HG03342 (cell line): Measurements from ENCODE around the gene ANKRD11.

Source experiments
- ATAC-seq: cut with Tn5 transposase; IDR thresholded peaks from one replicate; pipeline ENCODE4 v1.9.1; 2021; ENCODE audit warnings: mild to moderate bottlenecking, moderate library complexity; ENCODE audit not compliant: unreplicated experiment

ANKRD11 gene

DNA sequence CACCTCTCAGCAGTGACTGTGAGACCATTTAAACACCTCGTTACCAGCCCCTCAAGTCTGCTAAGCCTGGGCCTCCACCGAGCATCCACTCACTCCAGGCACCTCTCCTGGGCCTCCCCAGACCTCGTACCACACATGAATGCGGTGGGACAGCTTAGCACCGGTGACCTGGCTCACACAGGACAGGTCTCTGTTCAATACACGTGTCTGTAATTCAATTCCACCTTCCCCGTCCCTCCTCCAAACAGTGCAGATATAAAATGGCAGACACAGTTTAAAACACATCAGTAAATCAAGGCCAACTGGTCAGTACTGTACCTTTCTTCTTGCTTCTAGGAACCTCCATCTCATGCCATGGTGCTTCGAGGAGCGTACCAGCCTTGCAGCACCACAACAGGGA lies 199.0 kb downstream of the ANKRD11 start:
- ATAC-seq: no peak

DNA sequence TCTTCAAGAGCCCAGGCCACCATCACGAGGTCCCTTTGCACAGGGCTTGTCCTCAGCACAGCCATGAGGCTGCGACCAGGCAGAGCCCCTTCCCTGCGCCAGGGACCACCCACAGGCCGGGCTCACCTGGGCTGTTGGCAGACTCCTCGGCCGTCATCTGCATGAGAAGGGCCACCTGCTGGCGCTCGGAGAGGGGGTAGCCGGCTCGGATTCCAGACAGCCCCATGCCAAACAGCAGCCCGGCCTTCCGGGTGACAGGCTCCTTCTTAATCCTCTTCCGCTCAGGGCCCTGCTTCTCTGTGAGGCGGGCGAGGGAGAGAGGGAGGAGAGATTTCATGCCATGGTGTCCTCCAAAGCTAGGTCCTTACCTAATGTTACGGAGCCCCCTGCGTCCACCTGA lies 199.5 kb downstream of the ANKRD11 start:
- no peak for ATAC-seq

- ATAC-seq: no peak
Observed at GRCh38 chr16:89290472-89290871, 199.9 kb downstream of the ANKRD11 start.

- ATAC-seq: peak; percentile 51
Observed at GRCh38 chr16:89289428-89290395, 200.6 kb downstream of the ANKRD11 start.

DNA sequence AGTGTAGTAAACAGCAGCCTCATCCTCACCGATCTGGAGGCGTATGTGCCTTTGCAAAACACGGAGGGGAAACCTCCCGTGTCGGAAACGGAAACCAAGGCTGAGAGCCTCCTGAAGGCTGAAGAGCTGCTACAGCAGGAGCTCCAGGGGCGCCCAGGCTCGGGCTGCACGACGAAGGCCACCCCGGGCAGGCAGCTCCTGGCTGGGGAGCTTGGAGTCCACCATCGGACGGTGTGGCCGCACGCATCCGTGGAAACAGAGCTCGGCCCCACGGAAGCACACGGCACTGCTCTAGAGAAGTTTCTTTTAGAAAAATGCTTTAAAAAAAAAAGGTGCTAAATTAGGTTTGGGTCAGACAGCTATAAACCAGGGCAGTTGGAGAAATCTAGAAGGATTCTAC lies 201.4 kb downstream of the ANKRD11 start:
- no peak for ATAC-seq

DNA sequence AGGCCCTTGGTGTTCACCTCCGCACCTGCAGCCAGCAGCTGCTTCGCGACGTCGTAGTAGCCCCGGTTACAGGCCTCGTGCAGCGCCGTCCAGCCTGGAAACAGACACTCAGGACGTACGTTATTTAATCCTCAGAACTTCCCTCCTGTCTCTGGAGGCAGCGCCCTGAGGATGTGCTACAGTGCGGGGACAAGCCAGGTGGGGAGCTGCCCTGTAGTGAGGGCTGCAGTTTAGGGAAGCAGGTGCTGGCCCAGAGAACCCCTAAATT lies 201.8 kb downstream of the ANKRD11 start:
- ATAC-seq: no peak

DNA sequence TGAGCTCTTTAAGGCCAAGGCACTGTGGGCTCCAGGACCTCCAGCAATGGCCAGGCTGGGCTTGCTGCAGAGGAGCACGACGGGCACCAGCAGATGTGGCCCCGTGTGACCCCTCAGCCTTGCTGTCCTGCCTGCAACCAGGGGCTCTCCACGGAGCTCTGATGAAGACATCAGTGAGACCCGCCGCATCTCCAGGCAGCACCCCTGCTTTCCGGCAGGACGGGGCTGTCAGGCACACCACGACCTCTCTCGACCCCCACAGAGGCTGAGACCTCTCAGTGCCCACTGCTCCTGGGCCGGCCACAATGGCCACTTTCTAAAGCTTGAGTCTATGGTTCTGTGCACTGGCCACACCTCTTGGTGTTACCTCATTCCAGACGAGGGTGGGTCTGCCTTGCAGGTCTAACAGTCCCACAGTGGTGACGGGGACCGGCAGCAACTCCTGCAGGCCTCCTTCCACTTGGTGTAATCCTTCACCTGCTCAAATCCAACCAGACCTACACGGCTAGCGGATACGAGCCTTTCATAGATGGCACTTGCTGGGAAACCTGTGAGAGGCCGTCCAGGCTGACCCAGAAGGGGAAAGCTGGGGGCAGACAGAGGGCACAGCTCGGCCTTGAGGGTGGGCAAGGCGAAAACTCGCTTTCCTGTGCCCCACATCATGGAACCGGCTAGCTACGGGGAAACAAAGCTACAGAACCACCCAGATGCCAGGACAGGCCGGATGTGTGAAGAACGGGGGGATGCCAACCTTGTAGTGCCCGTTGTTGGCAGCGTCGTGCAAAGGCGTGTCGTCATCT lies 202.4 kb downstream of the ANKRD11 start:
- ATAC-seq: no peak

DNA sequence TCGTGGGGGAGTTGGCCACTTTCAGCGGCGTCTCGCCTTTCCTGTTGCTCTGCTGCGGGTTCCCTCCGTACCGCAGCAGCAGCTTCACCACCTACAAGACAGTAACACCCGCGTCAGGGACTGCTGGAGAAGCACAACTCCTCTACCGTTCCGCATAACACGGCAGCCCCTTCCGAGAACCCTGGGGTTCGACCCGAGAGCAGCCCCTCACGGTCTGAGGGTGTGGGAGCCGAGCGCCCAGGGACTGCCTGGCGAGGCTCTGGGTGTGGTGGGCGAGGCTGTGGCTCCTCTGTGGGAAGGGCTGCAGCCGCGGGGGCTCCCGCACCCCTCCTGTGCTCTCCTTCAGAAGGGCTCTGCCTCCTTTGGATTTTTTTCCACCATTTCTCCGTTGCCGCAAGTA lies 204.3 kb downstream of the ANKRD11 start:
- ATAC-seq: no peak

DNA sequence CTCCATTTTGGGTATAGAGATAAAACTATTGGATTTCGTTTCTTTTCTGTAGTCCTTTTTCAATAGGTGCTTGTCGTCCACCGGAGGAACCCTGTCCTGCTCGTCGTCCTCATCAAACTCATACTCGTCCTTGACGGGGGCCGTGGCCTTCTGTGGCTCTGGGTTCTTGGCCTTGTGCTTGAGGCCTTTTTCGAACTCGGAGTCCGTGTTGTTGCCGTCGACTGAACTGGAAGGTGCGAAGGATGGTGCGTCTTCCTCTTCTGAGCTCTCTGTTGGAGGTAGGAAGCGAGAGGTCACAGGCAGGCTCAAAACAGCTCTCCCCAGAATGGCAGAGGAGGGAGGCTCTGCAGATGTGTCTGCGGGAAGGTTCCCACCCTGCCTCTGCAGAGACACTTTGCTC lies 205.0 kb downstream of the ANKRD11 start:
- no peak for ATAC-seq

GRCh38 chr16:89283449-89283848 lies 206.9 kb downstream of the ANKRD11 start:
- no peak for ATAC-seq

GRCh38 chr16:89282523-89282922 lies 207.8 kb downstream of the ANKRD11 start:
- no peak for ATAC-seq

DNA sequence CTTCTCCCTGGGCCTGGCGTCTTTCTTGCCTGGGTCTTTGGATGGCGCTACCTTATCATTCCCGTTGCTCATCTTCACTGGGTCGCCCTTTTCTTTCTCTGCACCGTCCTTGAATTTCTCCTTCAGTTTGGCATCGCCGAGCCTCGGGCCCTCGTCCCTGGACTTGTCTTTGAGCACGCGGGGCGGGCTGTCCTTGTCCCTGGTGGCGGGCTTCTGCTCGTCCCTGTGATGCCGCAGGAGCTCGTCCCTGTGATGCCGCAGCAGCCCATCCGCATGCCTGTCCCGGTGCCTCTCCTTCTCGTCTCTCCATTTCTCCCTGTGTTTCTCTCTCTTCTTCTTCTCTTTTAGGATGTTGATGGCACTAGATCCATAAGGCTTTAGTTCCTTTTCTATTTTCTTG lies 208.5 kb downstream of the ANKRD11 start:
- ATAC-seq: no peak

DNA sequence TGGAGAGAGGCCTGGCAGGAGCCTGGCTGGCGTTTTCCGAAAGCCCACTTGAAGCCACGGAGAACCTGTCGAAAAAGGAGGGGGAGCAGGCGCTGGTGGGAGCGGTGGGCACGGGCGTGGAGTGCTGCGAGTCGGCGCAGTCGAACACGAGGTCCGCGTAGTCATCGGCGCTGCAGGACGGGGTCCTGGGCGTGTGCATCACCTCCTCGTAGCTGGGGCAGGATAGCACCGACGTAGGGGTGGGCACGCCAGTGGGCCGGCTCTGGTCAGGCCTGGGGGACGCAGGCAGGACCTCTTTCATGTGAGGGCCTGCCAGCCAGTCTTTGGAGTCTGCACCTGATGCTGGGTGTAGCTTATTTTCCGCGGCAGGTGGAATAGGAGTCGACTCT lies 209.2 kb downstream of the ANKRD11 start:
- no peak for ATAC-seq

DNA sequence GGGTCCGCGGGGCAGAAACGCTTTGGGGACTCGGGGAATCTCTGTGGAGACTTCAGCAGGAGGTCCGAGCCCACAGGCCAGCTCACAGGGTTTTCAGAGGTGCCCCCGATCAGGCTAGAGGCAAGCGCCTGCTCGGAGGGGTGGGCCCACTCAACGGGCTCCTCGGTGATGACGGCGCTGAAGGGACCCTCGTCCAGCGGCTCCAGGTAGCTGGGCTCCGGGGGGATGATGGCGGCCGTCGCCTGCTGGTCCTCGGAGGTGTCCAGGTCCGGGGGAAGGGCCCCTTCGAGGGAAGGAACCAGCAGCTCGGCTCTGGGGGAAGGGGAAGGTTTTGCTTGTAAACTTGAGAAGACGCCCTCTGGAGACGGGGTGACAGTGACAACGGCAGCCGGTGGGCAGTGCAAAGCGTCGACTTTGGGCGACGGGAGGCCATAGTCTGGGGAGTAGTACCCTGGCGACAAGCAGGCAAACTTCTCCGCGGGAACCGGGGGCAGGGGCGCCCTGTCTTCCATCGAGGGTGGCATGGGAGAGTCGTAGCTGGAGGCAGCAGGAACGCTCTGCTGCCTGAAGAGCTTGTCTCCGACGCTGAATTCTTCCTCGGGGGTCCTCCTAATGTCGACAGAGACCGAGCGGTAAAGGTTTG lies 209.7 kb downstream of the ANKRD11 start:
- no peak for ATAC-seq

DNA sequence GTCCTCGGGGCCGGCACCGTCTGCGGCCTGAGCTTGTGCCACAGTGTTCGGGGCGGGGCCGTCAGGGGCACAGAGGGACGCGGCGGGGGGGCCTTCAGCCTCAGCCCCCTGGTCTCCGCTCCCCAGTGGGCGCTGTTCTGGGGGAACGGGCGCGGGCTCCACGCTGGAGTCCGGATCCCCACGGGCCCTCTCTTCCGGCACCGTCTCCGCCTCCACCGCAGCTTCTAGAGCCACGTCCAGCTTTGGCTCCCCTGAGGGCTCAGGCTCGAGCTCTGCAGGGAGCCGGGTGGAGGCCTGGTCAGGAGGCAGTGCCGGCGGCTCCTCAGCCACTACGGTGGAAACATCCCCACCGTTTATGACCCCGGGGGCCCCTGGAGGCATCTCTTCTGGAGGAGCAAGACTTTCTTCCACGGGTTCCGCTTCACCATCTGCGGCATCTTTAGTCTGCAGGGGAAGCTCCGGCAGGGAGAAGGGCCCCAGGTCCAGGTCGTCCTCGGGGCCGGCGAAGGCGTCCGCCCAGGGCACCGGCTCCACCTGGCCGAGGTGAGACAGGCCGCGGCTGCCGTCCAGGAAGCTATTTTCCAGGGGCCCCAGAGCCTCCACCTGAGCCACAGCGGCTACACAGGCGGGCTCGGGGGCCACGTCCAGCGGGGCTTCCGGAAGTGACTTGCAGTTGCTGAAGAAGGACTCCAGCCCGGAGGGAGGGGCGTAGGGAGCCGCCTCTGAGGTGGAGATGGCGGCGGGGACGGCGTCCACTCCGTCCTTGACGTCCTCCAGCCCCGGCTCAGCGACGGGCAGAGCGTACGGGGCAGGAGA lies 210.5 kb downstream of the ANKRD11 start:
- no peak for ATAC-seq

- no peak for ATAC-seq
Observed at GRCh38 chr16:89278441-89279240, 211.7 kb downstream of the ANKRD11 start.

- ATAC-seq: no peak
Observed at GRCh38 chr16:89277641-89278341, 212.6 kb downstream of the ANKRD11 start.

DNA sequence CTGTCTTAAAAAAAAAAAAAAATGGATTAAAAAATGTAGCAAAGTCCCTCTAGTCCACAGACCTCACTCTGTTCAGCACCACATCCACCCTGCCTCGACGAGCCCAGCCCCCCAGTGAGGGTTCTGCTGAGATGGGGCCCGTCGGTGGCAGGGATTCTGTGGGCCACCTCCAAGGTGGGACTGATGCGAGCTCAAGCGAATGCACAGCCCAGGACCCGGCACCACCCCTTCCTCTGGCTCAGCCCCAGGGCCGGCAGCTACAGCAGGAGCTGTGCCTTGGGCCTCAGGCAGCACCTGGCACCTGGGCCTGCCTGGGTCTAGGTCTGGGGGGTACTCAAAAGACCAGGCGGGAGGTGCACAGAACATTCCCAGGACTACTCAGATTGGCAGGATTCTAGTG lies 213.3 kb downstream of the ANKRD11 start:
- ATAC-seq: no peak
